Neural progenitor cell (in vitro differentiated cells): Measurements from ENCODE around the gene MTNR1B. TPM values are rescaled to one million over a fixed set of nuclear protein-coding genes. Genes with fewer than 3 reads are reported as not detected.

ENCODE experiments used
- DNase-seq: peaks from one replicate; pipeline ENCODE4 v3.0.0-alpha.2; 2016; ENCODE audit warnings: low spot score
- H2AFZ ChIP-seq: fragments of 200-600 bp; sonication (generic); replicated peaks from 2 replicates; pipeline ENCODE4 v1.6.1; 2016; ENCODE audit warnings: antibody characterized with exemption
- H3F3A ChIP-seq: fragments of 200-600 bp; sonication (generic); 2 replicates; pipeline ENCODE4 v1.6.1; 2016; ENCODE audit warnings: antibody characterized with exemption, low read depth
- H3K27ac ChIP-seq: fragments of 200-600 bp; sonication (generic); 2 replicates; pipeline ENCODE4 v1.5.1; 2016; ENCODE audit warnings: mild to moderate bottlenecking
- H3K27me3 ChIP-seq: fragments of 200-600 bp; sonication (generic); 2 replicates; pipeline ENCODE4 v1.6.1; 2016; ENCODE audit warnings: mild to moderate bottlenecking, moderate library complexity
- H3K36me3 ChIP-seq: fragments of 200-600 bp; sonication (generic); 2 replicates; pipeline ENCODE4 v1.5.1; 2016
- H3K4me1 ChIP-seq: fragments of 200-600 bp; sonication (generic); 2 replicates; pipeline ENCODE4 v1.6.1; 2016; ENCODE audit warnings: mixed run types
- H3K4me2 ChIP-seq: fragments of 200-600 bp; sonication (generic); 2 replicates; pipeline ENCODE4 v1.6.1; 2016
- H3K4me3 ChIP-seq: fragments of 200-600 bp; sonication (generic); 2 replicates; pipeline ENCODE4 v1.5.1; 2016
- H3K79me2 ChIP-seq: fragments of 200-600 bp; sonication (generic); 2 replicates; pipeline ENCODE4 v1.6.1; 2016; ENCODE audit warnings: low read depth
- H3K9ac ChIP-seq: fragments of 200-600 bp; sonication (generic); 2 replicates; pipeline ENCODE4 v1.6.1; 2016
- H3K9me3 ChIP-seq: fragments of 200-600 bp; sonication (generic); 2 replicates; pipeline ENCODE4 v1.5.1; 2016; ENCODE audit warnings: low read depth
- H4K20me1 ChIP-seq: fragments of 200-600 bp; sonication (generic); 2 replicates; pipeline ENCODE4 v1.6.1; 2016; ENCODE audit warnings: low read depth
- H3K27ac Mint-ChIP-seq: 3 replicates; pipeline ENCODE4 v1.8.0; 2021; ENCODE audit warnings: mixed read lengths
- H3K27me3 Mint-ChIP-seq: 2 replicates; pipeline ENCODE4 v1.8.0; 2022; ENCODE audit warnings: low read depth, mild to moderate bottlenecking, inconsistent platforms, moderate library complexity, mixed read lengths; ENCODE audit not compliant: insufficient read depth
- H3K36me3 Mint-ChIP-seq: 3 replicates; pipeline ENCODE4 v1.8.0; 2021; ENCODE audit warnings: mixed read lengths
- H3K4me1 Mint-ChIP-seq: 3 replicates; pipeline ENCODE4 v1.8.0; 2021; ENCODE audit warnings: mixed read lengths
- H3K4me3 Mint-ChIP-seq: 3 replicates; pipeline ENCODE4 v1.8.0; 2021; ENCODE audit warnings: mild to moderate bottlenecking, moderate library complexity, mixed read lengths
- H3K9me3 Mint-ChIP-seq: 3 replicates; pipeline ENCODE4 v1.8.0; 2020; ENCODE audit warnings: mixed read lengths
- EZH2 ChIP-seq: fragments of 200-600 bp; sonication (generic); IDR thresholded peaks from 2 replicates; pipeline ENCODE4 v1.6.1; 2017; ENCODE audit warnings: antibody characterized with exemption, mild to moderate bottlenecking, moderate library complexity
- EZH2phosphoT487 ChIP-seq: fragments of 200-600 bp; sonication (generic); IDR thresholded peaks from 2 replicates; pipeline ENCODE4 v1.6.1; 2017; ENCODE audit warnings: antibody characterized with exemption
- total RNA-seq: library from RNA; depleted of rRNA; stranded (reverse); fragments of >200 nt; gene quantifications from 2 replicates; pipeline ENCODE4 v1.2.3, GENCODE V29; 2015; ENCODE audit warnings: low replicate concordance
- TF ChIP-seq, protein P1 (sequence below): fragments of 200-600 bp; sonication (generic); IDR thresholded peaks from 2 replicates; pipeline ENCODE4 v1.5.1; 2017; ENCODE audit warnings: antibody characterized with exemption, mild to moderate bottlenecking

Gene MTNR1B
- total RNA-seq, 1 donor from 2014 or later, result not detected

DNA sequence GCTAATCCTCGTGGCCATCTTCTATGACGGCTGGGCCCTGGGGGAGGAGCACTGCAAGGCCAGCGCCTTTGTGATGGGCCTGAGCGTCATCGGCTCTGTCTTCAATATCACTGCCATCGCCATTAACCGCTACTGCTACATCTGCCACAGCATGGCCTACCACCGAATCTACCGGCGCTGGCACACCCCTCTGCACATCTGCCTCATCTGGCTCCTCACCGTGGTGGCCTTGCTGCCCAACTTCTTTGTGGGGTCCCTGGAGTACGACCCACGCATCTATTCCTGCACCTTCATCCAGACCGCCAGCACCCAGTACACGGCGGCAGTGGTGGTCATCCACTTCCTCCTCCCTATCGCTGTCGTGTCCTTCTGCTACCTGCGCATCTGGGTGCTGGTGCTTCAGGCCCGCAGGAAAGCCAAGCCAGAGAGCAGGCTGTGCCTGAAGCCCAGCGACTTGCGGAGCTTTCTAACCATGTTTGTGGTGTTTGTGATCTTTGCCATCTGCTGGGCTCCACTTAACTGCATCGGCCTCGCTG lies 12.1 kb downstream of the MTNR1B start:
- Mint-ChIP-seq H3K27me3 (peaks cover 5% of the 10 kb centered on the region), H3K27ac (no peak overlapping the region), H3K36me3 (no peaks in the 10 kb centered on the region), H3K4me1 (peaks cover 3% of the 10 kb centered on the region), H3K4me3 (no peak overlapping the region), H3K9me3 (no peaks in the 10 kb centered on the region)
- H3K9me3 ChIP-seq, result no peaks in the 10 kb centered on the region
- H3F3A ChIP-seq, result no peaks in the 10 kb centered on the region
- no peaks in the 10 kb centered on the region for H4K20me1 ChIP-seq
- no peak overlapping the region for H2AFZ ChIP-seq
- H3K27me3 ChIP-seq, result no peaks in the 10 kb centered on the region
- no peaks in the 10 kb centered on the region for H3K4me1 ChIP-seq
- H3K9ac ChIP-seq, result no peak overlapping the region
- DNase-seq, result no peak
- H3K4me2 ChIP-seq, result no peak overlapping the region
- TF ChIP-seq EZH2phosphoT487 (no peak), EZH2 (no peak)
- TF ChIP-seq, protein P1, sequence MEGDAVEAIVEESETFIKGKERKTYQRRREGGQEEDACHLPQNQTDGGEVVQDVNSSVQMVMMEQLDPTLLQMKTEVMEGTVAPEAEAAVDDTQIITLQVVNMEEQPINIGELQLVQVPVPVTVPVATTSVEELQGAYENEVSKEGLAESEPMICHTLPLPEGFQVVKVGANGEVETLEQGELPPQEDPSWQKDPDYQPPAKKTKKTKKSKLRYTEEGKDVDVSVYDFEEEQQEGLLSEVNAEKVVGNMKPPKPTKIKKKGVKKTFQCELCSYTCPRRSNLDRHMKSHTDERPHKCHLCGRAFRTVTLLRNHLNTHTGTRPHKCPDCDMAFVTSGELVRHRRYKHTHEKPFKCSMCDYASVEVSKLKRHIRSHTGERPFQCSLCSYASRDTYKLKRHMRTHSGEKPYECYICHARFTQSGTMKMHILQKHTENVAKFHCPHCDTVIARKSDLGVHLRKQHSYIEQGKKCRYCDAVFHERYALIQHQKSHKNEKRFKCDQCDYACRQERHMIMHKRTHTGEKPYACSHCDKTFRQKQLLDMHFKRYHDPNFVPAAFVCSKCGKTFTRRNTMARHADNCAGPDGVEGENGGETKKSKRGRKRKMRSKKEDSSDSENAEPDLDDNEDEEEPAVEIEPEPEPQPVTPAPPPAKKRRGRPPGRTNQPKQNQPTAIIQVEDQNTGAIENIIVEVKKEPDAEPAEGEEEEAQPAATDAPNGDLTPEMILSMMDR, result no peak
- no peaks in the 10 kb centered on the region for H3K79me2 ChIP-seq
- no peak overlapping the region for H3K4me3 ChIP-seq
- H3K36me3 ChIP-seq, result no peaks in the 10 kb centered on the region
- no peak overlapping the region for H3K27ac ChIP-seq

DNA sequence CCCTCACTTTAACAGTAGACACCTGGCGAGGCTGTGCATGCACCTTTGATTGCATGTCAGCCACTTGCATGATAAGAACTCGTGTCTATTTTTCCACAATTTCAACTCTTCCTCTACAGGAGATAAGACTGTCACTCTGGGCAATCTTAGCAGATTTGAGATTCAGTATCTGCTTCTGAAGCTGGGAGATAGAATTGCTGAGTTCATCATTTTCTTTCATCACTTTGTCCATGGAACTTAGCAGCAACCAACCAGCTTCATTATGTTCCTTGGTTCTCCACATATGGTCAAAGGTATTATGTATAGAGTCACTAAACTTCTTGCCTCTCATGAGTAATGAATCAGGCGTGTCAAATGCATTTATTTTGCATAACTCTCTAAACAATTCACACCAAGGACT lies 17.1 kb downstream of the MTNR1B start:
- Histone ChIP-seq H3K36me3 (no peaks in the 10 kb centered on the region), H2AFZ (no peak overlapping the region), H3K9ac (no peak overlapping the region), H3K9me3 (no peaks in the 10 kb centered on the region), H3K4me1 (no peaks in the 10 kb centered on the region), H3K27me3 (no peaks in the 10 kb centered on the region), H4K20me1 (no peaks in the 10 kb centered on the region), H3K27ac (no peak overlapping the region), H3K4me3 (no peak overlapping the region), H3K79me2 (no peaks in the 10 kb centered on the region), H3F3A (no peaks in the 10 kb centered on the region), H3K4me2 (no peak overlapping the region)
- Mint-ChIP-seq H3K9me3 (peaks cover 10% of the 10 kb centered on the region), H3K36me3 (no peaks in the 10 kb centered on the region), H3K4me1 (no peaks in the 10 kb centered on the region), H3K27me3 (peaks cover 3% of the 10 kb centered on the region), H3K4me3 (no peak overlapping the region), H3K27ac (no peak overlapping the region)
- DNase-seq, result no peak
- no peak for TF ChIP-seq EZH2
- no peak for TF ChIP-seq EZH2phosphoT487
- TF ChIP-seq, protein P1, result no peak

DNA sequence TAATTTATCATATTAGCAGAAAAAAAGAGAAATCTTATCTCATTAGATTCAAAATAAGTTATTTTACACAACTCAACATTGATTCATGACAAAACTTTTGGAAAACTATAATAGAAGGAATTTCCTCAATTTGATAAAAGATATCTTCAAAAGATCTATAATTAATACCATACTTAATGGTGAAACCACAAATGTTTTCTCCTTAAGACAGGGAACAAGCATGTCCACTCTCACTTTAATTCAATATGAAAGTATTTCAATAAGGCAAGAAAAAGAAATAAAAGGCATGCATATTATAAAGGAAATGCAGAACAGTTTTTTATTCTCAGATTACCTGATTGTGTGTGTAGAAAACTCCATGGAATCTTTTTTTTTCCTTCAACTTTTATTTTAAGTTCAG lies 23.6 kb downstream of the MTNR1B start:
- no peaks in the 10 kb centered on the region for H3F3A ChIP-seq
- H3K79me2 ChIP-seq, result no peaks in the 10 kb centered on the region
- no peaks in the 10 kb centered on the region for H4K20me1 ChIP-seq
- H3K36me3 ChIP-seq, result no peaks in the 10 kb centered on the region
- H3K27ac ChIP-seq, result no peak overlapping the region
- no peaks in the 10 kb centered on the region for H3K4me1 ChIP-seq
- Mint-ChIP-seq H3K4me1 (no peaks in the 10 kb centered on the region), H3K27me3 (no peaks in the 10 kb centered on the region), H3K9me3 (peaks cover 13% of the 10 kb centered on the region), H3K36me3 (no peaks in the 10 kb centered on the region), H3K27ac (no peak overlapping the region), H3K4me3 (no peak overlapping the region)
- no peak overlapping the region for H2AFZ ChIP-seq
- no peak overlapping the region for H3K4me3 ChIP-seq
- no peak for TF ChIP-seq EZH2
- TF ChIP-seq, protein P1, result no peak
- no peak for TF ChIP-seq EZH2phosphoT487
- DNase-seq, result no peak
- no peaks in the 10 kb centered on the region for H3K9me3 ChIP-seq
- no peaks in the 10 kb centered on the region for H3K27me3 ChIP-seq
- H3K4me2 ChIP-seq, result no peak overlapping the region
- no peak overlapping the region for H3K9ac ChIP-seq
